Psoas muscle (tissue), 8 donors: ENCODE results near the gene CYSRT1. TPM values are rescaled to one million over a fixed set of nuclear protein-coding genes. Genes with fewer than 3 reads are reported as not detected.

Source experiments
- ATAC-seq, 4 donors: fragments of 200-7000 bp; cut with Tn5 transposase; one replicate each; pipeline ENCODE4 v1.9.1; 2020; ENCODE audit warnings: moderate library complexity in 3 of 4, mild to moderate bottlenecking in 2 of 4
- DNase-seq, 2 donors: peaks; one replicate each; pipeline ENCODE4 v3.0.0-alpha.2; 2020
- H3K27ac ChIP-seq: fragments of 200-600 bp; one replicate; pipeline ENCODE4 v1.8.0; 2022
- H3K27me3 ChIP-seq, 3 donors: fragments of 200-600 bp in 1 of 3; one replicate each; pipeline versions ENCODE4 v1.6.1 to v1.8.0; 2013 to 2022; ENCODE audit warnings: low read length in 2 of 3, mild to moderate bottlenecking in 2 of 3, moderate library complexity in 1 of 3; ENCODE audit not compliant: insufficient read depth in 3 of 3
- H3K36me3 ChIP-seq, 2 donors: fragments of 200-600 bp in 1 of 2; one replicate each; pipeline versions ENCODE4 v1.6.1 to v1.8.0; 2013 to 2022; ENCODE audit warnings: low read depth in 1 of 2, mild to moderate bottlenecking in 1 of 2, moderate library complexity in 1 of 2; ENCODE audit not compliant: insufficient read depth in 1 of 2
- H3K4me1 ChIP-seq: fragments of 200-600 bp; one replicate; pipeline ENCODE4 v1.8.0; 2022
- H3K4me3 ChIP-seq: fragments of 200-600 bp; one replicate; pipeline ENCODE4 v1.8.0; 2022; ENCODE audit warnings: mild to moderate bottlenecking
- H3K9me3 ChIP-seq: fragments of 200-600 bp; one replicate; pipeline ENCODE4 v1.8.0; 2022
- CTCF ChIP-seq: fragments of 200-600 bp; IDR thresholded peaks from one replicate; pipeline ENCODE4 v1.8.0; 2022; ENCODE audit warnings: antibody characterized with exemption
- WGBS, 3 donors: extraction: QIAGEN DNeasy Blood & Tissue Kit; methylation state at CpG; one replicate each; pipeline versions ENCODE4 v1.1.6 to v1.1.7; 2013; 5-methylcytosine and 5-hydroxymethylcytosine counted together
- intact Hi-C, 2 donors: fragments of 100-400 bp; cut with DNase I; formaldehyde crosslinking; loops; one replicate each; pipeline versions ENCODE4 v1.11.0 to v1.14.2; 2022
- polyA plus RNA-seq, 3 donors: library from polyadenylated mRNA; stranded (reverse); fragments of 200-250 nt; gene quantifications; one replicate each; pipeline ENCODE4 v1.2.3, GENCODE V29; 2013
- total RNA-seq, 4 donors: library from RNA; stranded (reverse); fragmentation: NEBNext Ultra II Directional in 2 of 4; extraction: Animal tissue kit (Norgen Biotek cat#: 25700) in 2 of 4; gene quantifications; one replicate each; pipeline versions ENCODE4 v1.2.1 to v1.2.4, GENCODE V29; 2021 to 2023
- donor health status: healthy with polysubstance abuse.
- donor health status: DM: no; HTN: no; CAD: no; lungs with moderate emphysema.
- donor health status: Bipolar disorder and iron deficiency.
- donor health status: healthy.
- donor health status: DM: yes; HTN: yes; CAD: no.
- donor health status: DM: no; HTN: no; CAD: no.
- donor health status: DM: no; HTN: no; CAD: no.
- donor health status: DM: yes; HTN: yes; CAD: no.

CYSRT1 gene
- total and polyA plus RNA-seq, 7 donors: 0.08 to 1.1 (median 0.25) TPM; not detected in 1

DNA sequence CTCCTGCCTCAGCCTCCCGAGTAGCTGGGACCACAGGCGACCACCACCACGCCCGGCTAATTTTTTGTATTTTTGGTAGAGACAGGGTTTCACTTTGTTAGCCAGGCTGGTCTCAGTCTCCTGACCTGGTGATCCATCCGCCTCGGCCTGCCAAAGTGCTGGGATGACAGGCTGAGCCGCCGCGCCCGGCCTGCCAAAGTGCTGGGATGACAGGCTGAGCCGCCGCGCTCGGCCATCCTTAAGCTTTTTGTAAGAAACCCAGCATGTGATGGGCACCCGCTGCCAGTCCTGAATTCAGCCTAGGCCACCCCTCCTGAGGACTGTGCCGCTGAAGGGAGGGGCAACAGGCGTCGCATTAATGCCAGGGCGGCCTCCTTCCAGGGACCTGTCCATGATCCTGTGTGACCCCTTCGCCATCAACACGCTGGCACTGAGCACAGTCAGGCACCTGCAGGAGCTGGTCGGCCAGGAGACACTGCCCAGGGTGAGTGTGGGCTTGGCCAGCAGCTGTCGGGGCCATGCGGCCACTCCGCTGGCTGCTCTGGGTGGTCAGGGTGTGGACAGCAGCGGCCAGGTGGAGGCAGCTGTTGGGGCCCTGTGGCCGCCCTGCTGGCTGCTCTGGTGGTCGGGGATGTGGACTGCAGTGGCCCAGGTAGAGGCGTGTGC, 40.7 kb downstream of the CYSRT1 start:
- no peaks in the 10 kb centered on the region for H3K9me3 ChIP-seq
- WGBS, 3 donors: 88 to 95% (median 91%) methylated on average over 28 to 29 of the region's 29 CpGs
- TF ChIP-seq CTCF: no peak
- H3K27me3 ChIP-seq: no peaks in the 10 kb centered on the region
- peaks cover 24% of the 10 kb centered on the region for H3K4me1 ChIP-seq
- H3K36me3 ChIP-seq: peaks cover 4 to 55% of the 10 kb centered on the region in 2 donors
- H3K27ac ChIP-seq: no peak overlapping the region
- intact Hi-C loops: no loop called here
- DNase-seq: peak in 1 of 2 donors; percentile 12
- no peak overlapping the region for H3K4me3 ChIP-seq
- ATAC-seq: no peak

GRCh38 chr9:137266162-137266527, 41.2 kb downstream of the CYSRT1 start:
- no peaks in the 10 kb centered on the region for H3K9me3 ChIP-seq
- peak in 1 of 2 donors; percentile 20 for DNase-seq
- TF ChIP-seq CTCF: no peak
- no peak overlapping the region for H3K27ac ChIP-seq
- peaks cover 24% of the 10 kb centered on the region for H3K4me1 ChIP-seq
- no peaks in the 10 kb centered on the region for H3K27me3 ChIP-seq
- ATAC-seq: no peak
- peaks cover 4 to 60% of the 10 kb centered on the region in 2 donors for H3K36me3 ChIP-seq
- H3K4me3 ChIP-seq: no peak overlapping the region
- WGBS, 3 donors: 72 to 79% (median 76%) methylated on average over 12 to 15 of the region's 15 CpGs
- intact Hi-C loops: no loop called here

DNA sequence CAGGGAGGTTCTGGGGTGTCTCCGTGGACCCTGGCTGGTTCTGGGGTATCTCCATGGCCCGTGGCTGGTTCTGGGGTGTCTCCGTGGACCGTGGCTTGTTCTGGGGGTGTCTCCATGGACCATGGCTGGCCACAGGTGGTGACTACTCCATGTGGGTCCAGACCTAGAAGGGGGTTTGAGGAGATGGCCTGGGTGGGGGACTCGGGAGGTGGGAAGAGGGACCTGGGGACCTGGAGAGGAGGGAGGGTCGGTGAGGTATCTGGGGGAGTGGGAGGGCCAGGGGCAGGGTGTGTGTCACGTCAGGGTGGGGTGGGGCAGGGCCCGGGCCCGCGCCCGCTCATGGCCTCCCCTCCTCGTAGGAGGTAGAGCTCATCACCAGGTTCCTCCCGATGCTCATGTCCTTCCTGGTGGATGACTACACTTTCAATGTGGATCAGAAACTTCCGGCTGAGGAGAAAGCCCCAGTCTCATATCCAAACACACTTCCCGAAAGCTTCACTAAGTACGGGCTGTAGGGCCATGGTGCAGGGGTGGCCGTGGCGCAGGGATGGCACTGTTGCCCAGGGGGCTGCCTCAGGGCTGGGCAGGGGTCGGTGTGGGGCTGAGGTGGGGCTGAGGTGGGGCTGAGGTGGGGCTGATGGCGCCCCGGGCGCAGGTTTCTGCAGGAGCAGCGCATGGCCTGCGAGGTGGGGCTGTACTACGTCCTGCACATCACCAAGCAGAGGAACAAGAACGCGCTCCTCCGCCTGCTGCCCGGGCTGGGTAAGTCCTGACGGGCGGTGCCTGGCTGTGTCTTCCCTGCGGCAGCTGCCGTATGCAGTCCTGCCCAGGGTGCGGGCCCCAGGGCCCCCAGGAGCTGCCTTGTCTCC, 41.8 kb downstream of the CYSRT1 start:
- no peaks in the 10 kb centered on the region for H3K27me3 ChIP-seq
- no peak for TF ChIP-seq CTCF
- ATAC-seq (no peak), DNase-seq (peak in 1 of 2 donors; percentile 11)
- intact Hi-C loops: no loop called here
- peaks cover 24% of the 10 kb centered on the region for H3K4me1 ChIP-seq
- no peaks in the 10 kb centered on the region for H3K9me3 ChIP-seq
- WGBS, 3 donors: 90 to 95% (median 91%) methylated on average over 34 of the region's 34 CpGs
- H3K4me3 ChIP-seq: peak overlapping the region; percentile 65
- no peak overlapping the region for H3K27ac ChIP-seq
- H3K36me3 ChIP-seq: peaks cover 4 to 62% of the 10 kb centered on the region in 2 donors

DNA sequence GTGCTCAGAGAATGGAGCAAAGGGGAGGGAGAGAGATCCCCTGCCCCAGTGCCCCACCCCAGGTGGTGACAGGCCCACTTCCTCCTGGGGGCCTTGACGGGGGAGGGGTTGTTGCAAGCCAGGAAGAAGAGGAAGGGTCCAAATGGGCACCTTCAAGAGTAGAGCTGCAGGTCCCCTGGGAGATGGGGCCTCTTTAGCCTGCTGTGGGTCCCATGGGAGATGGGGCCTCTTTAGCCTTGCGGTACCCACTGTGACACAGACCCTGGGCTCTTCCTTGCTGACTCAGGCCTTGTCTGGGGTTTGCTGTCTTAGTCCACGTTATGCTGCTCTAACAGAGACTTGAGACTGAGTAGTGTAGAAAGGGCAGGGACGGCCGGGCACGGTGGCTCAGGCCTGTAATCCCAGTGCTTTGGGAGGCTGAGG, 43.0 kb downstream of the CYSRT1 start:
- Histone ChIP-seq H3K36me3 (peaks cover 6 to 71% of the 10 kb centered on the region in 2 donors), H3K27ac (peak overlapping the region; percentile 91), H3K27me3 (no peaks in the 10 kb centered on the region), H3K9me3 (no peaks in the 10 kb centered on the region), H3K4me3 (peak overlapping the region; percentile 65), H3K4me1 (peaks cover 19% of the 10 kb centered on the region)
- 85 to 87% (median 86%) methylated on average over 5 to 6 of the region's 6 CpGs for WGBS, 3 donors
- no peak for TF ChIP-seq CTCF
- intact Hi-C loops: no loop called here
- ATAC-seq: no peak
- no peak for DNase-seq
